Effector memory CD8-positive, alpha-beta T cell (primary cell): Measurements from ENCODE around the gene RBM26.

Experiments used
- ATAC-seq: fragments of 150-1000 bp; cut with Tn5 transposase; replicated peaks from 2 replicates; pipeline ENCODE4 v1.10.0; 2021; ENCODE audit warnings: mild to moderate bottlenecking, moderate library complexity
- DNase-seq, 3 experiments: peaks; one replicate each; pipeline ENCODE4 v3.0.0; 2021
- H3K27ac Mint-ChIP-seq, 2 donors: one replicate each; pipeline ENCODE4 v1.8.0; 2022; ENCODE audit warnings: mild to moderate bottlenecking in 2 of 2, mixed read lengths in 2 of 2, moderate library complexity in 2 of 2
- H3K27me3 Mint-ChIP-seq, 2 donors: one replicate each; pipeline ENCODE4 v1.8.0; 2022; ENCODE audit warnings: mixed read lengths in 2 of 2
- H3K36me3 Mint-ChIP-seq: one replicate; pipeline ENCODE4 v1.8.0; 2022; ENCODE audit warnings: mild to moderate bottlenecking, moderate library complexity, mixed read lengths; ENCODE audit not compliant: insufficient read depth
- H3K4me1 Mint-ChIP-seq, 2 donors: one replicate each; pipeline ENCODE4 v1.8.0; 2022; ENCODE audit warnings: low read depth in 2 of 2, mixed read lengths in 2 of 2
- H3K4me3 Mint-ChIP-seq, 2 donors: one replicate each; pipeline ENCODE4 v1.8.0; 2022; ENCODE audit warnings: mild to moderate bottlenecking in 2 of 2, mixed read lengths in 2 of 2, moderate library complexity in 2 of 2
- H3K9me3 Mint-ChIP-seq, 2 donors: one replicate each; pipeline ENCODE4 v1.8.0; 2022; ENCODE audit warnings: mixed read lengths in 2 of 2
- total RNA-seq, 9 experiments: gene quantifications; one replicate each; lab custom pipeline; 2026; lab: John Stamatoyannopoulos, UW

RBM26 gene, protein sequence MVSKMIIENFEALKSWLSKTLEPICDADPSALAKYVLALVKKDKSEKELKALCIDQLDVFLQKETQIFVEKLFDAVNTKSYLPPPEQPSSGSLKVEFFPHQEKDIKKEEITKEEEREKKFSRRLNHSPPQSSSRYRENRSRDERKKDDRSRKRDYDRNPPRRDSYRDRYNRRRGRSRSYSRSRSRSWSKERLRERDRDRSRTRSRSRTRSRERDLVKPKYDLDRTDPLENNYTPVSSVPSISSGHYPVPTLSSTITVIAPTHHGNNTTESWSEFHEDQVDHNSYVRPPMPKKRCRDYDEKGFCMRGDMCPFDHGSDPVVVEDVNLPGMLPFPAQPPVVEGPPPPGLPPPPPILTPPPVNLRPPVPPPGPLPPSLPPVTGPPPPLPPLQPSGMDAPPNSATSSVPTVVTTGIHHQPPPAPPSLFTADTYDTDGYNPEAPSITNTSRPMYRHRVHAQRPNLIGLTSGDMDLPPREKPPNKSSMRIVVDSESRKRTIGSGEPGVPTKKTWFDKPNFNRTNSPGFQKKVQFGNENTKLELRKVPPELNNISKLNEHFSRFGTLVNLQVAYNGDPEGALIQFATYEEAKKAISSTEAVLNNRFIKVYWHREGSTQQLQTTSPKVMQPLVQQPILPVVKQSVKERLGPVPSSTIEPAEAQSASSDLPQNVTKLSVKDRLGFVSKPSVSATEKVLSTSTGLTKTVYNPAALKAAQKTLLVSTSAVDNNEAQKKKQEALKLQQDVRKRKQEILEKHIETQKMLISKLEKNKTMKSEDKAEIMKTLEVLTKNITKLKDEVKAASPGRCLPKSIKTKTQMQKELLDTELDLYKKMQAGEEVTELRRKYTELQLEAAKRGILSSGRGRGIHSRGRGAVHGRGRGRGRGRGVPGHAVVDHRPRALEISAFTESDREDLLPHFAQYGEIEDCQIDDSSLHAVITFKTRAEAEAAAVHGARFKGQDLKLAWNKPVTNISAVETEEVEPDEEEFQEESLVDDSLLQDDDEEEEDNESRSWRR
- total RNA-seq, result 128 to 237 (median 158) reads per million in 9 experiments

- H3K4me3 Mint-ChIP-seq, result no peak within 1 kb of the TSS
- peak; percentile 93 to 94 (median 94) for DNase-seq
- H3K4me1 Mint-ChIP-seq, result peaks cover 20 to 23% of the 10 kb centered on the region in 2 donors
- peaks cover 10% of the 10 kb centered on the region for H3K36me3 Mint-ChIP-seq
- H3K27ac Mint-ChIP-seq, result no peak within 1 kb of the TSS
- H3K27me3 Mint-ChIP-seq, result no peaks in the 10 kb centered on the region
- no peaks in the 10 kb centered on the region for H3K9me3 Mint-ChIP-seq
- peak; percentile 83 for ATAC-seq
Observed at GRCh38 chr13:79405831-79406596, at the start of gene RBM26. TSS of gene RBM26 (minus strand) at chr13:79406255. CDS start at chr13:79405774, 481 bp downstream.

- H3K27me3 Mint-ChIP-seq, result peaks cover 0 to 5% of the 10 kb centered on the region in 2 donors
- DNase-seq, result no peak
- H3K9me3 Mint-ChIP-seq, result no peaks in the 10 kb centered on the region
- ATAC-seq, result no peak
- H3K4me3 Mint-ChIP-seq, result no peak overlapping the region
- peaks cover 6% of the 10 kb centered on the region for H3K36me3 Mint-ChIP-seq
- no peak overlapping the region for H3K27ac Mint-ChIP-seq
- H3K4me1 Mint-ChIP-seq, result peaks cover 12 to 15% of the 10 kb centered on the region in 2 donors
Observed at GRCh38 chr13:79455331-79455730, 49.3 kb upstream of the RBM26 start.

DNA sequence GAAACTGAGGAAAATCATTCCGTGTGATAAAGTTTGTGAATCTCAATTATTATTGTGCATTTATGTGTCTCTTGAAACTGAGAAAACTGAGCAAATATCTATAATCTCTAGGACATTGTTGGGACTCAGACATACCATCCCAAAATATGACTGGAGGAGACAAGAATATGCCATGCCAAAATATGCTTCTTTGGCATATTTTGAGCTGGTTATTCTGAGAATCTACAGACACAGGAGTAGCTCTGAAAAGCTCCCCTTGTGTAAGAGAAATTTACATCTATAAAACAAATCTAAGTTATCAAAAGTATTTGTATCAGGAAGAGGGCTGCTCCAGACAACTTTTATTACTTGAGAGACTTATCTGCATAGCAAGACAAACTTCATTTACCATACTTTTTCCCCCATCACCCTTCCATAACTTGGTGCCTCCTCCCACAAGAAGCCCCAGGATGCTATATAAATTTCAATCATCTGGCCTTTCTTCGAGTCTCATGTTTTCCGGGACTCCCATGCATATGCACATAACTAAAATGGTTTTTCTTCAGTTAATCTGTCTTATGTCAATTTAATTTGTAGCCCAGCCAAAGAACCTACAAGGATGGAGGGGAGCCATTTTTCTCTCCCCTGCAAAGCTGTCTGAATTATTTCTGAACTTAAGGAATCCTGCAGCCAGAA, 46.3 kb upstream of the RBM26 start:
- ATAC-seq, result no peak
- Mint-ChIP-seq H3K27me3 (no peaks in the 10 kb centered on the region), H3K4me3 (no peak overlapping the region), H3K36me3 (peaks cover 6% of the 10 kb centered on the region), H3K4me1 (peaks cover 28 to 33% of the 10 kb centered on the region in 2 donors), H3K27ac (peak overlapping the region; percentile 87 to 91), H3K9me3 (no peaks in the 10 kb centered on the region)
- no peak for DNase-seq

GRCh38 chr13:79451500-79451962, 45.5 kb upstream of the RBM26 start:
- no peaks in the 10 kb centered on the region for H3K9me3 Mint-ChIP-seq
- peak overlapping the region; percentile 52 to 57 for H3K4me3 Mint-ChIP-seq
- DNase-seq, result peak; percentile 75 to 78 (median 77)
- H3K4me1 Mint-ChIP-seq, result peaks cover 28 to 33% of the 10 kb centered on the region in 2 donors
- H3K27ac Mint-ChIP-seq, result peak overlapping the region; percentile 87 to 91
- H3K27me3 Mint-ChIP-seq, result no peaks in the 10 kb centered on the region
- ATAC-seq, result peak; percentile 99
- H3K36me3 Mint-ChIP-seq, result peaks cover 6% of the 10 kb centered on the region

DNA sequence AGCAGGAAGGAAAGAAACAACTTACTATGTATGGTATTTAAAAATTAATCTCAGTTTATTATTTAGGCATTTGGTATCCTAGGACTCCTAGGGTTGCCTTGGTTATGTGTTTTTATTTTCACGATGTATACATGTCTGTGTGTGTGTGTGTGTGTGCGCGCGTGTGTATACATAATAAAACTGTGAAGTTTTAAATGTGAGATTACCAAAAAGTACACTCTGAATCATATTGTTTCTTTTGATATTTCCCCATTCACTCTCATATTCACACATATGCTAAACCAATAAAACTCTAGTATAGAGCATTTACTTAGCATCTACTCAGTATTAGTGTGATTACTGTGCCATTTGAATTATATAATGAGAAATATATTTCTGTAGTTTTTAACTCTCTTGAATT, 44.1 kb upstream of the RBM26 start:
- H3K27me3 Mint-ChIP-seq, result no peaks in the 10 kb centered on the region
- ATAC-seq (no peak), DNase-seq (no peak)
- H3K27ac Mint-ChIP-seq, result no peak overlapping the region
- H3K4me1 Mint-ChIP-seq, result peaks cover 33 to 34% of the 10 kb centered on the region in 2 donors
- H3K36me3 Mint-ChIP-seq, result peaks cover 6% of the 10 kb centered on the region
- no peak overlapping the region for H3K4me3 Mint-ChIP-seq
- no peaks in the 10 kb centered on the region for H3K9me3 Mint-ChIP-seq

GRCh38 chr13:79448413-79448812, 42.4 kb upstream of the RBM26 start:
- no peaks in the 10 kb centered on the region for H3K9me3 Mint-ChIP-seq
- H3K4me3 Mint-ChIP-seq, result no peak overlapping the region
- ATAC-seq (no peak), DNase-seq (no peak)
- no peaks in the 10 kb centered on the region for H3K27me3 Mint-ChIP-seq
- peak overlapping the region in 1 of 2 donors; percentile 1 for H3K27ac Mint-ChIP-seq
- H3K36me3 Mint-ChIP-seq, result peaks cover 6% of the 10 kb centered on the region
- peaks cover 33 to 34% of the 10 kb centered on the region in 2 donors for H3K4me1 Mint-ChIP-seq

- no peaks in the 10 kb centered on the region for H3K27me3 Mint-ChIP-seq
- peaks cover 33 to 34% of the 10 kb centered on the region in 2 donors for H3K4me1 Mint-ChIP-seq
- DNase-seq (no peak), ATAC-seq (no peak)
- no peak overlapping the region for H3K4me3 Mint-ChIP-seq
- peaks cover 6% of the 10 kb centered on the region for H3K36me3 Mint-ChIP-seq
- H3K9me3 Mint-ChIP-seq, result no peaks in the 10 kb centered on the region
- H3K27ac Mint-ChIP-seq, result no peak overlapping the region
Observed at GRCh38 chr13:79447741-79448140, 41.7 kb upstream of the RBM26 start.

GRCh38 chr13:79447141-79447540, 41.1 kb upstream of the RBM26 start:
- H3K36me3 Mint-ChIP-seq, result peaks cover 6% of the 10 kb centered on the region
- no peak overlapping the region for H3K27ac Mint-ChIP-seq
- DNase-seq (no peak), ATAC-seq (no peak)
- H3K27me3 Mint-ChIP-seq, result no peaks in the 10 kb centered on the region
- no peaks in the 10 kb centered on the region for H3K9me3 Mint-ChIP-seq
- H3K4me1 Mint-ChIP-seq, result peaks cover 28 to 34% of the 10 kb centered on the region in 2 donors
- H3K4me3 Mint-ChIP-seq, result no peak overlapping the region

DNA sequence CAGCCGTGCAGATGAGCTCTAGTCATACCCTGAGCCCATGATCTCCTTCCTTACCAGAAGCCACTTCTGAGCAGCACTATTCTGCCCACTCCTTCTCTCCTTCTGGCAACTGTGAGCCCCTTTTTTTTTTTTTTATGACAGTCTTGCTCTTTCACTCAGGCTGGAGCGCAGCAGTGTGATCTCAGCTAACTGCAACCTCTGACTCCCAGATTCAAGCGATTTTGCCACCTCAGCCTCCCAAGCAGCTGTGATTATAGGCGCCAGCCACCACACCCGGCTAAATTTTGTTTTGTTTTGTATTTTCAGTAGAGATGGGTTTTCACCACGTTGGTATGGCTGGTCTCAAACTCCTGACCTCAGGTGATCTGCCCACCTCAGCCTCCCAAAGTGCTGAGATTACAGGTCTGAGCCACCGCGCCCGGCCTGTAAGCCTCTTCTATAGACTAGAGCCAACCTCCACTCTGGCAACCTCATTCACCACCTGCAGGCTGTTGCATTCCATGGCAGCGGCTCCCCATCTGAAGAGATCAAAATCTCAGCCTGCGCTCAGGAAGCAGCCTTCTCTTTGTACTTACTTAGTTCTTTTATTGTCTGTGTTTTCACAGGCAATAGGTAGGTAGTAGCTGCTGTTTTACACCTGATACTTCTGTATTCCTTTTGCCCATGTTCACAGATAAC, 40.1 kb upstream of the RBM26 start:
- H3K4me3 Mint-ChIP-seq, result no peak overlapping the region
- H3K4me1 Mint-ChIP-seq, result peaks cover 18 to 26% of the 10 kb centered on the region in 2 donors
- H3K9me3 Mint-ChIP-seq, result no peaks in the 10 kb centered on the region
- peak overlapping the region in 1 of 2 donors; percentile 65 for H3K27ac Mint-ChIP-seq
- H3K36me3 Mint-ChIP-seq, result peaks cover under 1% of the 10 kb centered on the region
- DNase-seq (no peak), ATAC-seq (no peak)
- no peaks in the 10 kb centered on the region for H3K27me3 Mint-ChIP-seq

DNA sequence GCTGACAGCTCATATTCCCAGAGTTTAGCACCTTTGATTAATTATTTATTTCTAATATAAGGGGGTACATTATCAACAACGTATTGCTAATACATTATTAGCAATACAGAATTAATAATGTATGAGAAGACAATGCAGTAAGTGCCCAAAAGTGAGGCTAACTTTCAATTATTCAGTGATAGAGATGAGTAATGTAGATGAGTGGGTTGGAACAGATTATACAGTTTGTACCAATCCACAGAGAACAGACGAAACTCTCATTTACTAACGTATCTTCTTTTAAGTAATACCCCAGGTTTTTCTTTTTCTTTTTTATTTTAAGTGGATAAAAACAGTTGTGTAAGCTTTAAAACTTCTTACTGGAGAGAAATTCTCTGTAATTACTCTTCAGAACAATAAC, 36.7 kb upstream of the RBM26 start:
- Mint-ChIP-seq H3K27me3 (no peaks in the 10 kb centered on the region), H3K9me3 (no peaks in the 10 kb centered on the region), H3K36me3 (no peaks in the 10 kb centered on the region), H3K4me1 (peaks cover 4 to 7% of the 10 kb centered on the region in 2 donors), H3K27ac (no peak overlapping the region), H3K4me3 (no peak overlapping the region)
- no peak for DNase-seq
- no peak for ATAC-seq

GRCh38 chr13:79442221-79442620, 36.2 kb upstream of the RBM26 start:
- DNase-seq (no peak), ATAC-seq (no peak)
- no peaks in the 10 kb centered on the region for H3K27me3 Mint-ChIP-seq
- H3K4me1 Mint-ChIP-seq, result peaks cover 0 to 6% of the 10 kb centered on the region in 2 donors
- no peak overlapping the region for H3K27ac Mint-ChIP-seq
- no peak overlapping the region for H3K4me3 Mint-ChIP-seq
- no peaks in the 10 kb centered on the region for H3K36me3 Mint-ChIP-seq
- no peaks in the 10 kb centered on the region for H3K9me3 Mint-ChIP-seq

DNA sequence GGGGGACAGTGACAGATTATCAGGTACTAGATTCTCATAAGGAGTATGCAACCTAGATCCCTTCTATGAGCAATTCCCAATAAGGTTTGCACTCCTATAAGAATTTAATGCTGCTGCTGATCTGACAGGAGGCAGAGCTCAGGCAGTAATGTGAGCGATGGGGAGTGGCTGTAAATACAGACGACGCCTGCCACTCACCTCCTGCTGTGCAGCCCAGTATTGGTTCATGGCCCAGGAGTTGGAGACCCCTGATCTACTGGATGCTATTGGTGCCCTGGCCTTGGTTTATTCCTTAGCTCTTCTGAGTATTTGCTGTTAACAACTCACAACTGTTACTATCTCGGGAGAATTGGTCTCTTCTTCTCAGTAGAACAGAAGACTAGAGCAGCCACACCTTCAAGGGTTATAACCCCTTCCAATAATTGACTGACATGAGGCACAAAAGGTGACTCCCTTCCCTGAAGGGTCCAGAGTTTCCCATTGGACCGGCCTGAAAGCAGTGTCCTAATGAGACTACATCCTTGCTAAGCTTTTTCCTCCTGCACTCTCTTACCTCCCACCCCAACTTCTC, 35.0 kb upstream of the RBM26 start:
- Mint-ChIP-seq H3K4me3 (no peak overlapping the region), H3K36me3 (no peaks in the 10 kb centered on the region), H3K27ac (no peak overlapping the region), H3K4me1 (peaks cover 0 to 3% of the 10 kb centered on the region in 2 donors), H3K27me3 (no peaks in the 10 kb centered on the region), H3K9me3 (no peaks in the 10 kb centered on the region)
- ATAC-seq (no peak), DNase-seq (no peak)
